ENCODE results near the gene ZBTB12. TPM values are rescaled to one million over a fixed set of nuclear protein-coding genes. Genes with fewer than 3 reads are reported as not detected.
"Not testable (repeated sequence)": the region's sequence is repeated elsewhere in the genome, so short reads cannot be mapped to it uniquely, and the experiment has no call there.

Gene ZBTB12
- total and polyA plus RNA-seq, 2 of the 13 experiments (the other 11 are each of a cell fraction or from before 2014, with no cell fraction given), result 4.8 to 6.0 TPM

DNA sequence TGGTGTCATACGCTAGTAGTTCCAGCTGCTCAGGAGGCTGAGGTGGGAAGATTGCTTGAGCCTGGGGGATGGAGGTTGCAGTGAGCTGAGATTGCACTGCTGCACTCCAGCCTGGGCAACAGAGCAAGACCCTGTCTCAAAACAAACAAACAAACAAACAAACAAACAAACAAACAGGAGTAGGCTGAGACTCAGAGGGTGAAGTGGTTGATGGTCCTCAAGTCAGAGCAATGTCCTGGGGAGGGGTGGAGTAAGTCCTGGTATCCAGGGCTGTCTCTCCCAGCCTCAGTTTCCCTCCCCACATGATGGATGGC lies 33.3 kb downstream of the ZBTB12 start:
- H3K27me3 ChIP-seq (ENCODE audit: control insufficient read depth in 1 of 2, insufficient read depth in 2 of 2, low read length in 2 of 2); intact Hi-C loops (cut with micrococcal nuclease; ENCODE audit: unreplicated experiment); CTCF ChIA-PET (ENCODE audit: low intra/inter-chr PET ratio, low total read pairs); H3K27ac ChIP-seq (ENCODE audit: extremely low read length, insufficient read depth, low read length); H3K9ac ChIP-seq (ENCODE audit: insufficient read depth, low read depth, low read length); ATAC-seq; H2AFZ ChIP-seq (ENCODE audit: low read length); in situ Hi-C loops (cut with HindIII; ENCODE audit: extremely low pct_ligation_motif_present, low pct_unique_long_range_greater_than_20kb); H4K20me1 ChIP-seq (ENCODE audit: insufficient read depth, low read length); H3K4me3 ChIP-seq (replicated peaks in 1 of 3; ENCODE audit: insufficient read depth in 1 of 3, low read depth in 2 of 3, low read length in 3 of 3); H3K36me3 ChIP-seq (replicated peaks in 1 of 2; ENCODE audit: control insufficient read depth in 1 of 2, insufficient read depth in 2 of 2, low read length in 2 of 2); H3K4me2 ChIP-seq (ENCODE audit: low read depth, low read length); BruUV-seq (replicated peaks); H3K9me3 ChIP-seq (ENCODE audit: low read length); FAIRE-seq; DNase-seq (ENCODE audit: low spot score); TF ChIP-seq FOXP1 (CRISPR knock-in tag; IDR thresholded peaks at IDR 0.05): not testable (repeated sequence)
- Histone ChIP-seq H3K79me2 (ENCODE audit: insufficient read depth, low read length) (peaks cover 10% of the 10 kb centered on the region), H3K4me1 (ENCODE audit: insufficient read depth, low read length) (peaks cover 58% of the 10 kb centered on the region)
- TF ChIP-seq ZNF121 (CRISPR knock-in tag; IDR thresholded peaks at IDR 0.05), result peak; percentile 65; the same call in 1 of the 2 replicates
- TF ChIP-seq FOXP1 (IDR thresholded peaks at IDR 0.05), result 0 out of 2 replicates have a peak, but pooled peaks have one; percentile 11
- TF ChIP-seq, protein P1, sequence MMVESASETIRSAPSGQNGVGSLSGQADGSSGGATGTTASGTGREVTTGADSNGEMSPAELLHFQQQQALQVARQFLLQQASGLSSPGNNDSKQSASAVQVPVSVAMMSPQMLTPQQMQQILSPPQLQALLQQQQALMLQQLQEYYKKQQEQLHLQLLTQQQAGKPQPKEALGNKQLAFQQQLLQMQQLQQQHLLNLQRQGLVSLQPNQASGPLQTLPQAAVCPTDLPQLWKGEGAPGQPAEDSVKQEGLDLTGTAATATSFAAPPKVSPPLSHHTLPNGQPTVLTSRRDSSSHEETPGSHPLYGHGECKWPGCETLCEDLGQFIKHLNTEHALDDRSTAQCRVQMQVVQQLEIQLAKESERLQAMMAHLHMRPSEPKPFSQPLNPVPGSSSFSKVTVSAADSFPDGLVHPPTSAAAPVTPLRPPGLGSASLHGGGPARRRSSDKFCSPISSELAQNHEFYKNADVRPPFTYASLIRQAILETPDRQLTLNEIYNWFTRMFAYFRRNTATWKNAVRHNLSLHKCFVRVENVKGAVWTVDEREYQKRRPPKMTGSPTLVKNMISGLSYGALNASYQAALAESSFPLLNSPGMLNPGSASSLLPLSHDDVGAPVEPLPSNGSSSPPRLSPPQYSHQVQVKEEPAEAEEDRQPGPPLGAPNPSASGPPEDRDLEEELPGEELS (CRISPR knock-in tag; IDR thresholded peaks at IDR 0.05), result peak; percentile 24; the same call in 1 of the 2 replicates
- 92% methylated on average over 1 of the region's 1 CpG for WGBS (ENCODE audit: low lambda C conversion rate)
- POLR2A ChIA-PET, result interaction anchor here (1.0 to 1.1 kb wide), 2 partner anchors 9 to 77 kb away, joined by 3 read pairs; partner anchors contain the start of gene CFB

DNA sequence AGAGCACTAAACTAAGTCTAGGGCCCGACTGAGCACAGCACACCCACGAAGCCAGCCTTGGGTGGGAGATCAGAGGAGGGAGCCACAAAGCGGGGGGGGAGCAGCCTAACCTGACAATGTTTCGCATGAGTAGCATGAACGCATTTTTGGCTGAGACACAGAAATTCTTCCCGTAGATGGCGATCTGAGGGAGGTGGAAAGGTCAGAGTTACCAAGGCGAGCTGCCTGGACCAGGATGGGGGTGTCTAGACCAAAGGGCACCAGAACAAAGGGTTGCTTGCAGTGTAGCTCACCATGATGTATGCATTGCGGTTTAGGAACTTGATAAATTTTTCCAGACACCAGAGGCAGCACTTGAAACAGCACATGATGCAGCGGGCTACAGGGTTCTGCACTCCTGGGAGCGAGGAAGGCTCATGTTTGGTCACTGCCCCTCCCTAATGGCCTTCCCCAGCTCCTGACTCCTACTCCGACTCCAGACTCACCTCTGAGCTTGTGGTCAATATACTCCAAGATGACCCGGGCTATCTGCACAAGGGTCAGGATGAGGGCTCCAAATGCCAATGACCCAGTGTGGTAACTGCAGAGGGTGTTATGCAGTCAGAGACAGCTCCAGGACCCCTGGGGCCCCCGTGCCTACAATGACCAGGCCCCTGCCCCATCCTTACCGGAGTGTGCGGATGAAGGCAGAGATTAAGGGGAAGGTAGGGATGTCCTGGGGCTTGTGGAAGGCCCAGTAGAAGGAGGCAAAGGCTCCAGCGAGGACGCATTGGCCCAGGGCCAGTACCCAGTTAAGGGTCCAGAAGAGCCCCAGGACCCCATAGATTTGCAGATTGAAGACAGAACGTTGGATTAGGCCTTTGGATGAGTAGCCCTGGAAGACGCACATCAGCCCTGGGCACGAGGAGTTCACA lies 36.4 kb downstream of the ZBTB12 start:
- no TSS peak for BruUV-seq (replicated peaks)
- POLR2A ChIA-PET, result interaction anchor here (0.5 to 5.4 kb wide), 46 partner anchors 8 to 1107 kb away, joined by 3 to 264 read pairs (median 5); partner anchors contain the start of genes ABHD16A, ATF6B, BAG6 and C6orf47
- WGBS (ENCODE audit: low lambda C conversion rate), result 1% methylated on average over 20 of the region's 21 CpGs
- TF ChIP-seq ZNF354B (CRISPR knock-in tag; IDR thresholded peaks at IDR 0.05) (peak; percentile 64; the same call in 1 of the 2 replicates), ZSCAN9 (CRISPR knock-in tag; IDR thresholded peaks at IDR 0.05; ENCODE audit: borderline replicate concordance) (no peak; the same call in 1 of the 2 replicates), SRF (IDR thresholded peaks at IDR 0.05; ENCODE audit: low read depth, low read length) (peak; percentile 51; the same call in 1 of the 2 replicates), NFIB (CRISPR knock-in tag; IDR thresholded peaks at IDR 0.05; ENCODE audit: borderline replicate concordance) (no peak), ZNF335 (CRISPR knock-in tag; IDR thresholded peaks at IDR 0.05) (peak; percentile 97), ZNF781 (CRISPR knock-in tag; IDR thresholded peaks at IDR 0.05; ENCODE audit: borderline replicate concordance, not compliant biosample characterization) (peak; percentile 74), ZNF224 (CRISPR knock-in tag; IDR thresholded peaks at IDR 0.05) (no peak), SATB2 (CRISPR knock-in tag; IDR thresholded peaks at IDR 0.05) (no peak)
- TF ChIP-seq, protein P2, sequence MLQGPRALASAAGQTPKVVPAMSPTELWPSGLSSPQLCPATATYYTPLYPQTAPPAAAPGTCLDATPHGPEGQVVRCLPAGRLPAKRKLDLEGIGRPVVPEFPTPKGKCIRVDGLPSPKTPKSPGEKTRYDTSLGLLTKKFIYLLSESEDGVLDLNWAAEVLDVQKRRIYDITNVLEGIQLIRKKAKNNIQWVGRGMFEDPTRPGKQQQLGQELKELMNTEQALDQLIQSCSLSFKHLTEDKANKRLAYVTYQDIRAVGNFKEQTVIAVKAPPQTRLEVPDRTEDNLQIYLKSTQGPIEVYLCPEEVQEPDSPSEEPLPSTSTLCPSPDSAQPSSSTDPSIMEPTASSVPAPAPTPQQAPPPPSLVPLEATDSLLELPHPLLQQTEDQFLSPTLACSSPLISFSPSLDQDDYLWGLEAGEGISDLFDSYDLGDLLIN (CRISPR knock-in tag; IDR thresholded peaks at IDR 0.05; ENCODE audit: borderline replicate concordance), result no peak

More for the DNA sequence above, 36.4 kb downstream of the ZBTB12 start:
- H3K4me2 ChIP-seq (ENCODE audit: low read depth, low read length), result peak overlapping the region; percentile 99
- peak overlapping the region; percentile 77 for H3K9ac ChIP-seq (ENCODE audit: insufficient read depth, low read depth, low read length)
- H3K4me1 ChIP-seq (ENCODE audit: insufficient read depth, low read length), result peaks cover 64% of the 10 kb centered on the region
- H3K4me3 ChIP-seq (replicated peaks in 1 of 3; ENCODE audit: insufficient read depth in 1 of 3, low read depth in 2 of 3, low read length in 3 of 3), result peak overlapping the region; percentile 62 to 99 (median 73)
- H3K79me2 ChIP-seq (ENCODE audit: insufficient read depth, low read length), result peaks cover 31% of the 10 kb centered on the region
- intact Hi-C loops (cut with micrococcal nuclease; ENCODE audit: unreplicated experiment), result loop anchor here (1.0 to 2.0 kb wide), 2 partner anchors 12 to 31 kb away; partner anchors contain the start of gene EHMT2
- H4K20me1 ChIP-seq (ENCODE audit: insufficient read depth, low read length), result no peaks in the 10 kb centered on the region
- H2AFZ ChIP-seq (ENCODE audit: low read length), result peak overlapping the region; percentile 21
- DNase-seq (ENCODE audit: low spot score) (peak; percentile 100), ATAC-seq (peak; percentile 73), FAIRE-seq (peak; percentile 99)
- H3K27me3 ChIP-seq (ENCODE audit: control insufficient read depth in 1 of 2, insufficient read depth in 2 of 2, low read length in 2 of 2), result no peaks in the 10 kb centered on the region; a peak in 1 of 5 replicates
- in situ Hi-C loops (cut with HindIII; ENCODE audit: extremely low pct_ligation_motif_present, low pct_unique_long_range_greater_than_20kb), result no loop called here
- H3K9me3 ChIP-seq (ENCODE audit: low read length), result no peaks in the 10 kb centered on the region
- CTCF ChIA-PET (ENCODE audit: low intra/inter-chr PET ratio, low total read pairs), result no interaction called here
- peaks cover 0 to 8% of the 10 kb centered on the region in 2 experiments; a peak in 3 of 5 replicates for H3K36me3 ChIP-seq (replicated peaks in 1 of 2; ENCODE audit: control insufficient read depth in 1 of 2, insufficient read depth in 2 of 2, low read length in 2 of 2)
- H3K27ac ChIP-seq (ENCODE audit: extremely low read length, insufficient read depth, low read length), result peak overlapping the region; percentile 92

Data from HepG2 (cell line).